ENCODE results near the gene PRDM16. TPM values are rescaled to one million over a fixed set of nuclear protein-coding genes. Genes with fewer than 3 reads are reported as not detected.
A peak's percentile ranks its signal among the peaks of the same experiment; 100 is the strongest.

PRDM16 gene
- total RNA-seq, 1 donor from 2014 or later, result 0.43 TPM

DNA sequence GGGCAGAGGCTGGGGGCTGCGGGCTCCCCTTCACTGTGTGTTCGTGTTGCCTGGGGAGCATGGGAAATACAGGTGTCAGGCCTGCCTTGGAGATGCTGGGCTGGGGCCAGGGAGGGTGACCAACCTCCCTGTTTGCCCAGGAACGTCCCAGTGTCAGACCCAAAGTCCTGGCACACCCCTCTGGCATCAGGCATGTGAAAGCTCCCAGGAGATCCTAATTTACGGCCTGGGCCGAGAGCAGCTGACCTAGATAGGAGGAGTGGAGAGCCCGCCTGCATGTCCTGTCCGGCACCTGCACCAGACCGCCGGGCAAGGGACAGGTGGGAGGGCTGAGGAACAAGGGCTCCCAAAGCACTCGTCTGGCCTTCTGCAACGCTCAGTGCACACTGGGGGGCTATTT lies 124.8 kb downstream of the PRDM16 start:
- H2AFZ ChIP-seq (ENCODE audit: low read depth, low read length), result no peak overlapping the region
- Mint-ChIP-seq H3K9me3 (ENCODE audit: unreplicated experiment) (peaks cover 7% of the 10 kb centered on the region), H3K27ac (ENCODE audit: unreplicated experiment) (no peak overlapping the region), H3K36me3 (ENCODE audit: low read depth, unreplicated experiment) (peaks cover 3% of the 10 kb centered on the region), H3K4me1 (ENCODE audit: low read depth, unreplicated experiment) (peaks cover 6% of the 10 kb centered on the region), H3K27me3 (ENCODE audit: low read depth, unreplicated experiment) (peaks cover 6% of the 10 kb centered on the region), H3K4me3 (ENCODE audit: unreplicated experiment) (no peak overlapping the region)
- H3K36me3 ChIP-seq (ENCODE audit: insufficient read depth, low read length), result peaks cover 2% of the 10 kb centered on the region
- no peaks in the 10 kb centered on the region for H4K20me1 ChIP-seq (ENCODE audit: insufficient read depth, low read length)
- peaks cover 9% of the 10 kb centered on the region for H3K9me3 ChIP-seq (ENCODE audit: insufficient read depth, low read depth, low read length)
- FAIRE-seq, result no peak
- no peaks in the 10 kb centered on the region for H3K27me3 ChIP-seq (ENCODE audit: insufficient read depth, low read length)
- DNase-seq (ENCODE audit: low read depth), result no peak
- H3K4me2 ChIP-seq (ENCODE audit: low read length), result no peak overlapping the region
- H3K79me2 ChIP-seq (ENCODE audit: insufficient read depth, low read length), result peaks cover 2% of the 10 kb centered on the region
- peaks cover 14% of the 10 kb centered on the region for H3K4me1 ChIP-seq (ENCODE audit: insufficient read depth, low read length)
- H3K27ac ChIP-seq (ENCODE audit: low read depth, low read length), result no peak overlapping the region
- H3K9ac ChIP-seq (ENCODE audit: low read length), result no peak overlapping the region
- TF ChIP-seq, protein P1, sequence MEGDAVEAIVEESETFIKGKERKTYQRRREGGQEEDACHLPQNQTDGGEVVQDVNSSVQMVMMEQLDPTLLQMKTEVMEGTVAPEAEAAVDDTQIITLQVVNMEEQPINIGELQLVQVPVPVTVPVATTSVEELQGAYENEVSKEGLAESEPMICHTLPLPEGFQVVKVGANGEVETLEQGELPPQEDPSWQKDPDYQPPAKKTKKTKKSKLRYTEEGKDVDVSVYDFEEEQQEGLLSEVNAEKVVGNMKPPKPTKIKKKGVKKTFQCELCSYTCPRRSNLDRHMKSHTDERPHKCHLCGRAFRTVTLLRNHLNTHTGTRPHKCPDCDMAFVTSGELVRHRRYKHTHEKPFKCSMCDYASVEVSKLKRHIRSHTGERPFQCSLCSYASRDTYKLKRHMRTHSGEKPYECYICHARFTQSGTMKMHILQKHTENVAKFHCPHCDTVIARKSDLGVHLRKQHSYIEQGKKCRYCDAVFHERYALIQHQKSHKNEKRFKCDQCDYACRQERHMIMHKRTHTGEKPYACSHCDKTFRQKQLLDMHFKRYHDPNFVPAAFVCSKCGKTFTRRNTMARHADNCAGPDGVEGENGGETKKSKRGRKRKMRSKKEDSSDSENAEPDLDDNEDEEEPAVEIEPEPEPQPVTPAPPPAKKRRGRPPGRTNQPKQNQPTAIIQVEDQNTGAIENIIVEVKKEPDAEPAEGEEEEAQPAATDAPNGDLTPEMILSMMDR (IDR thresholded peaks at IDR 0.05; ENCODE audit: insufficient read depth, low read depth, low read length), result no peak
- H3K4me3 ChIP-seq (ENCODE audit: insufficient read depth, low read depth, low read length), result no peak overlapping the region

- H3K9me3 Mint-ChIP-seq (ENCODE audit: unreplicated experiment), result peaks cover 5% of the 10 kb centered on the region
- FAIRE-seq, result no peak
- Histone ChIP-seq H3K27ac (ENCODE audit: low read depth, low read length) (no peak overlapping the region), H4K20me1 (ENCODE audit: insufficient read depth, low read length) (no peaks in the 10 kb centered on the region), H3K4me2 (ENCODE audit: low read length) (no peak overlapping the region), H2AFZ (ENCODE audit: low read depth, low read length) (peak overlapping the region; percentile 41), H3K9ac (ENCODE audit: low read length) (no peak overlapping the region), H3K79me2 (ENCODE audit: insufficient read depth, low read length) (peaks cover 2% of the 10 kb centered on the region), H3K4me1 (ENCODE audit: insufficient read depth, low read length) (peaks cover 13% of the 10 kb centered on the region), H3K36me3 (ENCODE audit: insufficient read depth, low read length) (peaks cover 2% of the 10 kb centered on the region), H3K4me3 (ENCODE audit: insufficient read depth, low read depth, low read length) (no peak overlapping the region), H3K27me3 (ENCODE audit: insufficient read depth, low read length) (no peaks in the 10 kb centered on the region), H3K9me3 (ENCODE audit: insufficient read depth, low read depth, low read length) (peaks cover 9% of the 10 kb centered on the region)
- H3K4me3 Mint-ChIP-seq (ENCODE audit: unreplicated experiment), result no peak overlapping the region
- TF ChIP-seq, protein P1 (IDR thresholded peaks at IDR 0.05; ENCODE audit: insufficient read depth, low read depth, low read length), result no peak
- H3K4me1 Mint-ChIP-seq (ENCODE audit: low read depth, unreplicated experiment), result peaks cover 6% of the 10 kb centered on the region
- no peak for DNase-seq (ENCODE audit: low read depth)
- H3K36me3 Mint-ChIP-seq (ENCODE audit: low read depth, unreplicated experiment), result peaks cover 3% of the 10 kb centered on the region
- H3K27me3 Mint-ChIP-seq (ENCODE audit: low read depth, unreplicated experiment), result peaks cover 12% of the 10 kb centered on the region
- H3K27ac Mint-ChIP-seq (ENCODE audit: unreplicated experiment), result peak overlapping the region; percentile 18
Measured at GRCh38 chr1:3194760-3195479, 125.9 kb downstream of the PRDM16 start.

GRCh38 chr1:3195480-3195815 lies 126.4 kb downstream of the PRDM16 start:
- Histone ChIP-seq H3K9me3 (ENCODE audit: insufficient read depth, low read depth, low read length) (peaks cover 9% of the 10 kb centered on the region), H3K4me2 (ENCODE audit: low read length) (no peak overlapping the region), H2AFZ (ENCODE audit: low read depth, low read length) (no peak overlapping the region), H3K79me2 (ENCODE audit: insufficient read depth, low read length) (peaks cover 2% of the 10 kb centered on the region), H3K9ac (ENCODE audit: low read length) (no peak overlapping the region), H3K4me3 (ENCODE audit: insufficient read depth, low read depth, low read length) (no peak overlapping the region), H3K36me3 (ENCODE audit: insufficient read depth, low read length) (peaks cover 2% of the 10 kb centered on the region), H4K20me1 (ENCODE audit: insufficient read depth, low read length) (no peaks in the 10 kb centered on the region), H3K4me1 (ENCODE audit: insufficient read depth, low read length) (peaks cover 8% of the 10 kb centered on the region), H3K27ac (ENCODE audit: low read depth, low read length) (no peak overlapping the region), H3K27me3 (ENCODE audit: insufficient read depth, low read length) (no peaks in the 10 kb centered on the region)
- peaks cover 5% of the 10 kb centered on the region for H3K9me3 Mint-ChIP-seq (ENCODE audit: unreplicated experiment)
- FAIRE-seq (no peak), DNase-seq (ENCODE audit: low read depth) (no peak)
- H3K4me1 Mint-ChIP-seq (ENCODE audit: low read depth, unreplicated experiment), result peaks cover 6% of the 10 kb centered on the region
- TF ChIP-seq, protein P1 (IDR thresholded peaks at IDR 0.05; ENCODE audit: insufficient read depth, low read depth, low read length), result no peak
- no peak for TF ChIP-seq EZH2 (IDR thresholded peaks at IDR 0.05; ENCODE audit: insufficient read depth, low read length)
- H3K4me3 Mint-ChIP-seq (ENCODE audit: unreplicated experiment), result no peak overlapping the region
- peaks cover 12% of the 10 kb centered on the region for H3K27me3 Mint-ChIP-seq (ENCODE audit: low read depth, unreplicated experiment)
- H3K36me3 Mint-ChIP-seq (ENCODE audit: low read depth, unreplicated experiment), result peaks cover 3% of the 10 kb centered on the region
- H3K27ac Mint-ChIP-seq (ENCODE audit: unreplicated experiment), result peak overlapping the region; percentile 18

All from astrocyte (in vitro differentiated cells and primary cell).